Natural killer cell treated with Interleukin-12 subunit alpha and Interleukin-12 subunit beta and Interleukin-15 and Interleukin-18, amount 100 ng/mL, for 72 hours (primary cell): ENCODE results near the gene CACNA1G. TPM values are rescaled to one million over a fixed set of nuclear protein-coding genes. Genes with fewer than 3 reads are reported as not detected.

Experiments used
- ATAC-seq, 2 donors: fragments of 150-1000 bp; cut with Tn5 transposase in 1 of 2; sonication (Bioruptor Pico), chemical (Tn5 transposase) in 1 of 2; 2 replicates each; pipeline ENCODE4 v1.10.0; 2021
- DNase-seq: peaks from one replicate; pipeline ENCODE4 v3.0.0; 2022; ENCODE audit warnings: low spot score
- H3K27ac Mint-ChIP-seq, 2 donors: 1 replicate in 1 of 2; 2 replicates in 1 of 2; pipeline ENCODE4 v1.8.0; 2022; ENCODE audit warnings: mixed read lengths in 2 of 2, mild to moderate bottlenecking in 1 of 2, moderate library complexity in 1 of 2
- H3K27me3 Mint-ChIP-seq, 2 donors: 1 replicate in 1 of 2; 2 replicates in 1 of 2; pipeline ENCODE4 v1.8.0; 2022; ENCODE audit warnings: mixed read lengths in 2 of 2
- H3K36me3 Mint-ChIP-seq: one replicate; pipeline ENCODE4 v1.8.0; 2022; ENCODE audit warnings: mixed read lengths
- H3K4me1 Mint-ChIP-seq, 2 donors: 1 replicate in 1 of 2; 2 replicates in 1 of 2; pipeline ENCODE4 v1.8.0; 2022; ENCODE audit warnings: low read depth in 2 of 2, mixed read lengths in 2 of 2, mild to moderate bottlenecking in 1 of 2
- H3K4me3 Mint-ChIP-seq: one replicate; pipeline ENCODE4 v1.8.0; 2022; ENCODE audit warnings: mixed read lengths
- H3K9me3 Mint-ChIP-seq: 2 replicates; pipeline ENCODE4 v1.8.0; 2022; ENCODE audit warnings: mixed read lengths
- total RNA-seq, 2 donors: library from RNA; stranded (reverse); gene quantifications; one replicate each; pipeline ENCODE4 v1.2.3, GENCODE V29; 2022

The CACNA1G gene
- total RNA-seq, 2 donors from 2014 or later: not detected

DNA sequence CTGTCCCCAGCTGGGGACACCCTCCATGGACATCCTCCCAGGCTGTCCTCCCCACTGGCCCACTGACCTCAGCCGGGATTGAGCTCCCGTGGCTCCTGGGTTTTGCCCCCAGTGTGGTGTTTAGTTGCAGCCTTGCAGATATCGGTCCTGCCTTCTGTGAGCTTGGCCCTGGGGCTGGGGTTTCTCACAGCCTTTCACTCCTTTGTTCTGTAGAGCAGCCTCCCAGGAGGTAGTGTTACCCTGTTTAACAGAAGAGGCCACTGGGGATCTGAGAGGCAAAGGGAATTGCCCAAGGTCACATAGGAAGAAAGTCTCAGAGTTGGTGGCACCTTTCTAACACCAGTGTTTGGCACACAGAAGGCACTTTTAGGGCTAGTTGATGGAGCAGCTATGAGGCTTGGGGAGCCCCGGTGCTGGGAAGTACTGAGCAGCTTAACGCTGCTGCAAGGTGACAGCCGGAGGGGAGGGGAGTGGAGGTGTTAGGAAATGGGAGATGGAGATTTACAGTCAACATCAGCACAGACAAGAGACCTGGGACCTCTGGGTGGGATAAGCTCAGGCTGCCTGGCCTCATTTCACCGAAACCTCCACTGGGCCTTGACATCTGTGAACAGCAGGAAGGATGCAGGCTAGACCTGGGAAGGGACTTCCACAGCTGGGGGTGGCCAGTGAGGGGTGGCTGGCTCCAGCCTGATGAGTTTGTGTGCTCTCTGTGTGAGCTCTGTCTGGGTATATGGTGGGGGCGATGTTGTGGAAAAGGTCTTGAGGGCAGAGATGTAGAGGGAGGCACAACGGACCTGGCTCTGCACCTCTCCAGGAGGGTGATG lies 26.1 kb downstream of the CACNA1G start:
- ATAC-seq: no peak
- H3K36me3 Mint-ChIP-seq: no peaks in the 10 kb centered on the region
- DNase-seq: no peak
- H3K27me3 Mint-ChIP-seq: peaks cover 9% of the 10 kb centered on the region in 2 donors
- no peak overlapping the region for H3K27ac Mint-ChIP-seq
- no peaks in the 10 kb centered on the region for H3K9me3 Mint-ChIP-seq
- H3K4me3 Mint-ChIP-seq: no peak overlapping the region
- no peaks in the 10 kb centered on the region for H3K4me1 Mint-ChIP-seq

DNA sequence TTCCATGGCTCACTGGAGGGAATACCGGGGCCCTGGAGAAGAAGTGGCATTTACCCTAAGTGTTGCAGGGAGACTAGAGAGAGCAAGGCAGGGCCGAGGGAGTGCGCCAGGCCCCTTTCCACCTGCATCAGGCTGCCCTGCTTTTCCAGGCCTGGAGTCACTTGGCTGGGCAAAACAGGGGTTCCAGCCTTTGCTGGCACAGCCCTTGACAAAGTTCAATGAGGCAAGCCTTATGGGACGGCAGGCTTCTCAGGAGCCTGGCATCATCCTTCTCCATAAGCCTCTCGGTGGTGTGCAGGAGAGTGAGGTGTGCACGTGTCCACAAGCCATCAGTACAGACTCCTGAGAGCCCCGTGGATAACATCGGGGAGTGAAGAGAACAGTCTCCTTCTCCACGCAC lies 27.1 kb downstream of the CACNA1G start:
- Mint-ChIP-seq H3K9me3 (no peaks in the 10 kb centered on the region), H3K27me3 (peaks cover 9% of the 10 kb centered on the region in 2 donors), H3K4me3 (no peak overlapping the region), H3K36me3 (no peaks in the 10 kb centered on the region), H3K27ac (no peak overlapping the region), H3K4me1 (no peaks in the 10 kb centered on the region)
- no peak for DNase-seq
- no peak for ATAC-seq

DNA sequence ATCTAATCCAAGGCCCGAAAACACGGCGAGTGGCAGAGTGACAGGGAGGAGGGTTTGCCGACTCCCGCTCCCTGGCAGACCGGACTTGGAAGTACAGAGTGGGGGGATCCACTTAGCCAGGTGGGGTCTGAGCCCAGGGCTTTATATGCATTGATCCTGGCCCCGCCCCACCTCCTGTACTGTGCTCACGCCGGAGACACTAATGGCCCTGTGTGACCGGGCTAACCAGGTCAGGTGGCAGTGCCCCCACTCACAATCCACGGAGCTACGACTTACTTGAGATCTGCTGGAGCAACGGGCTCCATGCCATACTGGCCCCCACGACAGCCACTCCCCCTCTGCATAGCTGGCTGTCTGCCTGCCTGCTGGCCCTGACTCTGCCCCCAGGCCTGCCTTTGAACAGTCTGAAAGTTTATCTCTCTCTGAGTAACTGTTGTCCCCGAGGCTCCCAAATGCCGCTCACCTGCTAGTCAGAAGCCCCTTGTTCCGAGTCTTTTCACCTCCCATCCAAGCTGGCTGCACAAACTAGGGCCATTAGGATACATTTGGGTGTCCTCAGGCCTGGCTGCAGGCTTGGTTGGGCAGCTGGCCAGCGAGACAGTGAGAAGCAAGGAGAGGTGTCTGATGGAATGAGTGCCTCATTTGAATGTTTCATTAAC lies 28.0 kb downstream of the CACNA1G start:
- no peak for ATAC-seq
- Mint-ChIP-seq H3K27me3 (peaks cover 8 to 9% of the 10 kb centered on the region in 2 donors), H3K4me3 (no peak overlapping the region)

DNA sequence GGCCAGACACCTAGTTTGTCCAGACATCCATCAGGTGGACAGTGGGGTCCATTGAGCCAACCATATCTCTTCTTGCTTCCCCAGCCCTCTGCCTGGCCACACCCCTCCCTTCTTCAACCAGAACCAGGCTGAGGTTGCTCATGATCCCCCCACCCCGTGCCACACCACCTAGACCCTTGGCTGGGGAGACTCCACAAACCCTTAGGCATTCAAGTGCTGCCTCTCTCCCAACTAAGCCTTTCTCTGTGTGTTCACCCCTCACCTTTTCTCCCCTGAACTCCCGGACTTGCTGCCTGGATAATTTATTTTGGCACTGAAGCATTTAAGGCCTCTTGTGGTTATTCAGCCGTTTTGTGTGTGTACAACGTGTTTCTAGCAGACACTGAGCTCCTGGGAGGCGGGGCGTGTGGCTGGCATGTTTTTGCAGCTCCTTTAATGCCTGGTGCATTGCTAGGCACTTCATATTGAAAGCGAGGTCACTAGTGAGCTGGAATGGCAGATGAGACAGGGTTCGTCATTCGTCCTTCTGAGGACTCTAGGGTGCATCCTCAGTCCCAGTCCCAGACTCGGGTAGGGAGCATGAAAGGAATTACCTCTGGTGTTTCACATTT lies 28.7 kb downstream of the CACNA1G start:
- ATAC-seq: no peak
- Mint-ChIP-seq H3K27ac (no peak overlapping the region), H3K4me3 (no peak overlapping the region), H3K27me3 (peaks cover 1 to 2% of the 10 kb centered on the region in 2 donors), H3K9me3 (no peaks in the 10 kb centered on the region), H3K36me3 (no peaks in the 10 kb centered on the region), H3K4me1 (no peaks in the 10 kb centered on the region)
- DNase-seq: no peak

More for the DNA sequence above, 28.0 kb downstream of the CACNA1G start:
- Mint-ChIP-seq H3K36me3 (no peaks in the 10 kb centered on the region), H3K9me3 (no peaks in the 10 kb centered on the region), H3K27ac (no peak overlapping the region), H3K4me1 (no peaks in the 10 kb centered on the region)
- no peak for DNase-seq

DNA sequence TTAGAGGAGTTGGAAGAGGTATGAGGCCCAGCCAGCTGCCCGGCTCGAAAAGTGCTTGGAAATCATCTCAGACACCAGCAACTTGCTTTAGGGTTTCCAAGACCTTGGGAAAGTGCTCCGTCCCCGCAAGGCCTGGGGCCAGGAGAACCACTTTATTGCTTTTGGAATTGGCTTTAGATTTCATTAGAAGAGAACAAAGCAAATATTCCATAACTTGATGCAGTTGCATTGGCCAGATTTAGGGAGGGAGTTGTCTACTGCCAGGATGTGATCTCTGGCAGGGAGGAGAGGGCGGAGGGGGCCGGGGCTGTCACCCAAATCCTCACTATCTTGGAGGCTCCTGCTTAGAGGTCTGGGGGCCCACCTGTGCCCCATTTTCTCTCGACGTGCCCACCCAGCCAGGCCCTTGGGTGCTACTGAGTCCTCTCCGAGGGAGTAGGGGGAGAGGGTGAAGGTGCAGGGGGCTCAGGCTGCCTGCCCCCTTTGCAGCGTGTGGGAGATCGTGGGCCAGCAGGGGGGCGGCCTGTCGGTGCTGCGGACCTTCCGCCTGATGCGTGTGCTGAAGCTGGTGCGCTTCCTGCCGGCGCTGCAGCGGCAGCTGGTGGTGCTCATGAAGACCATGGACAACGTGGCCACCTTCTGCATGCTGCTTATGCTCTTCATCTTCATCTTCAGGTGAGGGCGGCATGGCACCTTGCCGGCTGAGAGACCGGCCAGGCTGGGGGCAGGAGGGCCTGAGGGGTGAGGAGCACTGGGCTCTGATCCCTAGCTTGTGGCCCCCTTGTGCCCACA lies 30.6 kb downstream of the CACNA1G start:
- DNase-seq: no peak
- Mint-ChIP-seq H3K4me3 (no peak overlapping the region), H3K27me3 (no peaks in the 10 kb centered on the region), H3K4me1 (no peaks in the 10 kb centered on the region), H3K9me3 (no peaks in the 10 kb centered on the region), H3K27ac (no peak overlapping the region), H3K36me3 (no peaks in the 10 kb centered on the region)
- no peak for ATAC-seq

DNA sequence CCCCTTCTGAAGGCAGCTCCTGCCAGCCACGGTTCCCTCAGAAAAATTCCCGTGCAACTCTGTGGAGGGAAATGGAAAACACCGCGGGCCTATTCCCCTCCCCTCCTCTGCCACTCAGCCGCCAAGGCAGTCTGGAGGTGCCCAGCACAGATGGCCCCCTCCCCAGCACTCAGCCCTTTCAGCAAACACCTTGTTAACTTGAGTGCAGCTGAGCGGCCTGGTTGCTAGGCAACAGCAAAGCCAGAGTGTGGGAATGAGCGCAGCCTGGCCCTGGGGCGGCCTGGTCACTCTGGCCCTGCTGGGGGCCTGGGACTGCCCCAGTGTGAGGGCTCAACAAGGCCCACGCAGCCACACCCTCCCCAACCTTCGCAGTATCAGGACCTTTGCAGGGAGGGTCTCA lies 32.8 kb downstream of the CACNA1G start:
- no peak for ATAC-seq
- no peaks in the 10 kb centered on the region for H3K27me3 Mint-ChIP-seq

DNA sequence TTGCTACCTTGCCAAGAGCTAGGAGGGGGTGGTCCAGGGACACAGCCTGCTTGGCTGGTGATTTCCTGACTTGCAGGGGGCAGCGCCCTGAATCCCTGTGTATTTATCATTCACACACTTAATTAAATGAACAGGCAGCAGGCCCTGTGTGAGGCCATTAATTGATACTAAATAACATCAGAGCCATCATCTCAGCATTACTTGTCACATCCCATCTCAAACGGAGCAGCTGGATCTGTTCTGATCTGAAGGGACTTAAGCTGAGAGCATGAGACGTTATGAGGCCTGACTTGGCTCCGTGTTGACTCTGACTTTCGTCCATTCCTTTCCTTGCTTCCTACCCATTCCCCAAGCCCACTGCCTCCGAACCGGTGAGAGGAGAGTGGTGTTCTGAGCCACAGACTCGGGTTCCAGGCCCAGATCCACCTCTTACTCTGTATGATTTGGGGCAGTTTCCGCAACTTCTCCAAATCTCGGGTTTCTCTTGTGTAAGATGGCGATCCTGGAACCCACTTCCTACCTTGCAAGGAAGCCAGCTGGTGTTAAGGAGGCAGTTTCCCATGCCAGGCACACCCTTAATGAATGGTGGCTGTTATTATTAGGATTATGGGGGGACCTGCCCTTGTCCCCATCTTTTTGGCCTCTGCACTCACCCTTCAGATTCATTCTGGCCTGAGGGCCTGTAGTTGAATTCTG lies 33.8 kb downstream of the CACNA1G start:
- Mint-ChIP-seq H3K4me1 (no peaks in the 10 kb centered on the region), H3K27ac (no peak overlapping the region), H3K4me3 (no peak overlapping the region), H3K9me3 (no peaks in the 10 kb centered on the region), H3K27me3 (no peaks in the 10 kb centered on the region), H3K36me3 (no peaks in the 10 kb centered on the region)
- no peak for ATAC-seq
- DNase-seq: no peak

More for the DNA sequence above, 32.8 kb downstream of the CACNA1G start:
- H3K4me1 Mint-ChIP-seq: no peaks in the 10 kb centered on the region
- no peaks in the 10 kb centered on the region for H3K9me3 Mint-ChIP-seq
- no peak overlapping the region for H3K4me3 Mint-ChIP-seq
- no peaks in the 10 kb centered on the region for H3K36me3 Mint-ChIP-seq
- no peak for DNase-seq
- no peak overlapping the region for H3K27ac Mint-ChIP-seq

DNA sequence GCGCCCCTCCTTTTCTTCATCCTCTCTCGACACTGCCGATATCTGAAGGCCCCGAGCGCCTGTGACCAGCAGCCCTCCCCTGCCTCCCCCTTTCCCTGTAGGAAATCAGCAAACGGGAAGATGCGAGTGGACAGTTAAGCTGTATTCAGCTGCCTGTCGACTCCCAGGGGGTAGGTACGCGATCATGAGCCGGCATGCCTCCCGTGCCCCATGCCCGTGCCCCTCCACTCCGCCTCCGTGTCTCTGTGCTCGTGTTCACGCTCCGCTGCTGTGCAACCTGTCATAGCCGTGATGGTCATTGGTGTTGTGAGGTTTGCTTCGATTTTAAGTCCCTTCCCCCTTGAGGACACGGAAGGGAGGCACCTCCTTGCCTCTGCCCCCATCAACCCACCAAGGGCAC lies 34.4 kb downstream of the CACNA1G start:
- Mint-ChIP-seq H3K9me3 (no peaks in the 10 kb centered on the region), H3K27ac (no peak overlapping the region), H3K4me1 (no peaks in the 10 kb centered on the region), H3K4me3 (no peak overlapping the region), H3K36me3 (no peaks in the 10 kb centered on the region), H3K27me3 (no peaks in the 10 kb centered on the region)
- DNase-seq (no peak), ATAC-seq (no peak)

DNA sequence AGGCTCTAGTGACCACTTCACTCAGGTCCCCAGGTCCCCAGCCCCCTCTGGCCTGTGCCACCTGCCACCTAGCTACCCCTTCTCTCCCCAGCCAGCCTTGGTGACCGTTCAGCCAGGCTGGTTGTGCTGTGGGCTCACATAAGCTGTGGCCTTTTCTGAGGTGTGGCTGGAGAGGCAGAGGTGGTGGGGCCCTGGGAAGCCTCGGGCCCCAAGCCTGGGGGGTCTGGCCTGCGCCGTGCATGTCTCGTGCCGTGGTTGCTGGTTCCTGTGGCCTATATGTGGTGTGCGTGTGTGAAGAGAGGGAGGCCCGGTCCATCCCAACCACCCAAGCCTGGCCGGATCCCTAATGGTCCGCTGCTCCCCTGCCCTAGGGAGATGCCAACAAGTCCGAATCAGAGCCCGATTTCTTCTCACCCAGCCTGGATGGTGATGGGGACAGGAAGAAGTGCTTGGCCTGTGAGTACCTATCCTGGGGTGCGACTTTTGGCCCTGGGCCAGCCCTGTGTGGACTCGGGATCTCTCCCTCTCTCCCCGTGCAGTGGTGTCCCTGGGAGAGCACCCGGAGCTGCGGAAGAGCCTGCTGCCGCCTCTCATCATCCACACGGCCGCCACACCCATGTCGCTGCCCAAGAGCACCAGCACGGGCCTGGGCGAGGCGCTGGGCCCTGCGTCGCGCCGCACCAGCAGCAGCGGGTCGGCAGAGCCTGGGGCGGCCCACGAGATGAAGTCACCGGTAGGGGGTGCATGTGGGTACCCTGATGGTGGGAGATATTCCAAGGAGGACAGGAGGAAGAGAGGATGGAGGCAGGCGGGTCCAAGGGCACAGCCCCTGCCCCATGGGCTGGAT lies 35.9 kb downstream of the CACNA1G start:
- Mint-ChIP-seq H3K27ac (no peak overlapping the region), H3K4me1 (no peaks in the 10 kb centered on the region), H3K36me3 (no peaks in the 10 kb centered on the region), H3K4me3 (no peak overlapping the region), H3K9me3 (no peaks in the 10 kb centered on the region), H3K27me3 (no peaks in the 10 kb centered on the region)
- ATAC-seq: peak in 1 of 2 donors; percentile 20
- no peak for DNase-seq

DNA sequence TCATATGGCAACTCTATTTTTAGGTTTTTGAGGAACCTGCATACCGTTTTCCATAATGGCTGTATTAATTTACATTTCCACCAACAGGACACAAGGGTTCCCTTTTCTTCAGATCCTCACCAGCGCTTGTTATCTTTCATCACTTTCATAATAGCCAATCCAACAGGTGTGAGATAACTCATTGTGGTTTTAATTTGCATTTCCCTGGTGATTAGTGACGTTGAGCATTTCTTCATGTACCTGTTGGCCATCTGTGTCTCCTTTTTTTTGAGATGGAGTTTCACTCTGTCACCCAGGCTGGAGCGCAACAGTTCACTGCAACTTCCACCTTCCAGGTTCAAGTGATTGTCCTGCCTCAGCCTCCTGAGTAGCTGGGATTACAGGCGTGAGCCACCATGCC lies 38.0 kb downstream of the CACNA1G start:
- H3K9me3 Mint-ChIP-seq: no peaks in the 10 kb centered on the region
- H3K4me3 Mint-ChIP-seq: no peak overlapping the region
- DNase-seq (no peak), ATAC-seq (no peak)
- H3K27me3 Mint-ChIP-seq: peaks cover 5 to 10% of the 10 kb centered on the region in 2 donors
- H3K27ac Mint-ChIP-seq: no peak overlapping the region
- no peaks in the 10 kb centered on the region for H3K4me1 Mint-ChIP-seq
- H3K36me3 Mint-ChIP-seq: no peaks in the 10 kb centered on the region

DNA sequence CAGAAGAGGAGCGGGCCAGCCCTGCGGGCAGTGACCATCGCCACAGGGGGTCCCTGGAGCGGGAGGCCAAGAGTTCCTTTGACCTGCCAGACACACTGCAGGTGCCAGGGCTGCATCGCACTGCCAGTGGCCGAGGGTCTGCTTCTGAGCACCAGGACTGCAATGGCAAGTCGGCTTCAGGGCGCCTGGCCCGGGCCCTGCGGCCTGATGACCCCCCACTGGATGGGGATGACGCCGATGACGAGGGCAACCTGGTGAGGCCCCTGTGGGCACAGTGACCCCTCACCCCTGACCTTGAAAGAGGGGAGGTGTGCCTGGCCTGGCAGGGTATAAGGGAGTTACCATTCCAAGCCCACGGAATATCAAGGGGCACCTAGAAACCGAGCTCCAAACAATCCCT lies 39.1 kb downstream of the CACNA1G start:
- Mint-ChIP-seq H3K4me3 (no peak overlapping the region), H3K27me3 (peaks cover 7 to 12% of the 10 kb centered on the region in 2 donors), H3K9me3 (no peaks in the 10 kb centered on the region), H3K4me1 (no peaks in the 10 kb centered on the region), H3K36me3 (no peaks in the 10 kb centered on the region), H3K27ac (no peak overlapping the region)
- DNase-seq: no peak
- no peak for ATAC-seq

DNA sequence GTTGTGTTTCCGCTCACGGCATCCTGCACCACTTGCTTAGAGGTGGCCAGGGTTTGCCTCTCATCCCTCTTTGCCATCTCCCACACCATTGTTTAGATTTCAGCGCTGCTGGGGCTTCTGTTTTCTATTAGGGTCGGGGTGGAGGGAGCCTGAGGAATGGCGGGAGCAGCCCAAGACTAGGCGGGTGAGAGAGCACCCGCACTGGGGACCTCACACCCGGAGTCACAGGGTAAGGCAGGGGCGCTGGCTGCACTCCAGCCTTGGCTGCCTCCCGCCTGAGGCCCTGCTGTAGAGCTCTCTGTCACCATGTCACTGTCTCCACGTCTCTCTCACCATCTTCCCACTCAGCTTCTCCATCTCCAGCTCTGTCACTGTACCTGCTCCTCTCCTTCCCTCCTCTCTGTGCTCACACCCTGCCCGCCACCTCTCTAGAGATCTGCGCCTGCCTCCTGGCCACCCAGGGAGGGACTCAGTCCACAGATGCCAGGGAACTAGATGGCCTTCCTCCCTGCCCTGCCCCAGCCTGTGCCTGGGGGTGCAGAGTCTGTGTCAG lies 41.4 kb downstream of the CACNA1G start:
- no peaks in the 10 kb centered on the region for H3K36me3 Mint-ChIP-seq
- H3K4me1 Mint-ChIP-seq: no peaks in the 10 kb centered on the region
- ATAC-seq (no peak), DNase-seq (no peak)
- H3K27me3 Mint-ChIP-seq: peaks cover 7 to 15% of the 10 kb centered on the region in 2 donors
- H3K27ac Mint-ChIP-seq: no peak overlapping the region
- H3K9me3 Mint-ChIP-seq: no peaks in the 10 kb centered on the region
- H3K4me3 Mint-ChIP-seq: no peak overlapping the region
